Brain microvascular endothelial cell (primary cell): ENCODE results near the gene SPG11.
"Not testable (repeated sequence)": the region's sequence is repeated elsewhere in the genome, so short reads cannot be mapped to it uniquely, and the experiment has no call there.

Source experiments
- DNase-seq: peaks from one replicate; pipeline ENCODE4 v3.0.0-alpha.2; 2020
- H3K27ac ChIP-seq: fragments of 250-450 bp; sonication (Bioruptor Pico); 2 replicates; pipeline ENCODE4 v1.5.1; 2020; ENCODE audit warnings: mild to moderate bottlenecking, moderate library complexity
- H3K27me3 ChIP-seq: fragments of 250-450 bp; sonication (Bioruptor Pico); replicated peaks from 2 replicates; pipeline ENCODE4 v1.5.1; 2020; ENCODE audit warnings: mild to moderate bottlenecking
- H3K36me3 ChIP-seq: fragments of 250-450 bp; sonication (Bioruptor Pico); replicated peaks from 2 replicates; pipeline ENCODE4 v1.5.1; 2020; ENCODE audit warnings: mild to moderate bottlenecking
- H3K4me3 ChIP-seq: 2 replicates; pipeline ENCODE4 v1.5.1; 2011; ENCODE audit warnings: low read depth, mild to moderate bottlenecking, control low read depth, low read length, moderate library complexity
- in situ Hi-C: cut with HindIII; loops from 2 replicates; pipeline ENCODE4 v1.10.0; 2017; ENCODE audit warnings: low sequenced_read_pairs, low pct_ligation_motif_present
- TF ChIP-seq, protein P1 (sequence below): IDR thresholded peaks from 2 replicates; pipeline ENCODE4 v1.5.1; 2011; ENCODE audit warnings: low read depth, mild to moderate bottlenecking, moderate library complexity, low read length, control low read depth, inconsistent platforms; ENCODE audit errors: missing control alignments

Gene SPG11

GRCh38 chr15:44535092-44535491 is 128.4 kb downstream of the SPG11 start:
- TF ChIP-seq, protein P1, sequence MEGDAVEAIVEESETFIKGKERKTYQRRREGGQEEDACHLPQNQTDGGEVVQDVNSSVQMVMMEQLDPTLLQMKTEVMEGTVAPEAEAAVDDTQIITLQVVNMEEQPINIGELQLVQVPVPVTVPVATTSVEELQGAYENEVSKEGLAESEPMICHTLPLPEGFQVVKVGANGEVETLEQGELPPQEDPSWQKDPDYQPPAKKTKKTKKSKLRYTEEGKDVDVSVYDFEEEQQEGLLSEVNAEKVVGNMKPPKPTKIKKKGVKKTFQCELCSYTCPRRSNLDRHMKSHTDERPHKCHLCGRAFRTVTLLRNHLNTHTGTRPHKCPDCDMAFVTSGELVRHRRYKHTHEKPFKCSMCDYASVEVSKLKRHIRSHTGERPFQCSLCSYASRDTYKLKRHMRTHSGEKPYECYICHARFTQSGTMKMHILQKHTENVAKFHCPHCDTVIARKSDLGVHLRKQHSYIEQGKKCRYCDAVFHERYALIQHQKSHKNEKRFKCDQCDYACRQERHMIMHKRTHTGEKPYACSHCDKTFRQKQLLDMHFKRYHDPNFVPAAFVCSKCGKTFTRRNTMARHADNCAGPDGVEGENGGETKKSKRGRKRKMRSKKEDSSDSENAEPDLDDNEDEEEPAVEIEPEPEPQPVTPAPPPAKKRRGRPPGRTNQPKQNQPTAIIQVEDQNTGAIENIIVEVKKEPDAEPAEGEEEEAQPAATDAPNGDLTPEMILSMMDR, result no peak
- Histone ChIP-seq H3K4me3 (no peak overlapping the region), H3K27ac (no peak overlapping the region), H3K36me3 (no peaks in the 10 kb centered on the region), H3K27me3 (no peaks in the 10 kb centered on the region)
- in situ Hi-C loops, result no loop called here
- no peak for DNase-seq

DNA sequence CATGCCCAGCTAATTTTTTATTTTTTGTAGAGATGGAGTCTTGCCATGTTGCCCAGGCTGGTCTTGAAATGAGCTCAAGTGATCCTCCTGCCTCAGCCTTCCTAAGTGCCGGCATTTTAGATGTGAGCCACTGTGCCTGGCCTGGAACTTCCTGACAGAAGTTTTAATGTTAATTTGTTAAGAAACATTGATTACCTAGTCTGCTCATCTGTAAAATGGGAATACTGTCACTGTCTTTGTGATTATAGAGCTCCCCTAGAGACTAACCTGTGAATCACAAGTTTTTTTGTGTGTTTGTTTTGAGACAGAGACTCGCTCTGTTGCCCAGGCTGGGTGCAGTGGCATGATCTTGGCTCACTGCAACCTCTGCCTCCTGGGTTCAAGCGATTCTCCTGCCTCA is 130.8 kb downstream of the SPG11 start:
- H3K27me3 ChIP-seq, result no peaks in the 10 kb centered on the region
- no peaks in the 10 kb centered on the region for H3K36me3 ChIP-seq
- TF ChIP-seq, protein P1, result no peak
- no peak overlapping the region for H3K4me3 ChIP-seq
- in situ Hi-C loops, result no loop called here
- no peak overlapping the region for H3K27ac ChIP-seq
- DNase-seq, result no peak

- H3K27me3 ChIP-seq, H3K27ac ChIP-seq, H3K36me3 ChIP-seq, in situ Hi-C loops, H3K4me3 ChIP-seq, DNase-seq: not testable (repeated sequence)
Measured at GRCh38 chr15:44532275-44532674, 131.2 kb downstream of the SPG11 start.

GRCh38 chr15:44530653-44531052 is 132.8 kb downstream of the SPG11 start:
- TF ChIP-seq, protein P1, result no peak
- H3K4me3 ChIP-seq, result no peak overlapping the region
- no peaks in the 10 kb centered on the region for H3K27me3 ChIP-seq
- in situ Hi-C loops, result no loop called here
- no peak overlapping the region for H3K27ac ChIP-seq
- no peak for DNase-seq
- no peaks in the 10 kb centered on the region for H3K36me3 ChIP-seq

DNA sequence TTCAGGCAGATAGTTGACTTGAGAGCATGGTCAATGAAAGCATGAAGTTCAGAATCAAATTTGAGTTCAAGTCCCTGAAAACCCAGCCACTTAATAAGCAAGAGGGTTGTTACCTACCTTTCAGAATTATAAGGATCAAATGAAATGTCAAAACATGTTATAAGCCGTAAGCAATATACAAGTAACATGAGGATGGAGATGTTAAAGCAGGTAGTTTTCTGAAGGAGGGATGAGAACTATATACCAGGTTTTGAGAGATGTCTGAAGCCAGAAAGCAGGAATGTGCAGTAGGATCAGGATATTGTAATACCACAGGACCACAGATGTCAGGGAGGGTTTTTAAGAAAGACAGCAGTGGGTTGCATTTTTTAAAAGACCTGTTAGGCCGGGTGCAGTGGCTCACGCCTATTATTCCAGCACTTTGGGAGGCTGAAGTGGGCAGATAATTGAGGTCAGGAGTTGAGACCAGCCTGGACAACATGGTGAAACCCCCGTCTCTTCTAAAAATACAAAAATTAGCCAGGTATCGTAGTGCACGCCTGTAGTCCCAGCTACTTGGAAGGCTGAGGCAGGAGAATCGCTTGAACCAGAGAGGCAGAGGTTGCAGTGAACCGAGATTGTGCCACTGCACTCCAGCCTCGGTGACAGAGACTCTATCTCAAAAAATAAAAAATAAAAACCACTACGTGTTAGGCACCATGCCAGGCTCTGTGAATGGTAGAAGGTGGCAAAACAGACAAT is 133.4 kb downstream of the SPG11 start:
- DNase-seq, result no peak
- Histone ChIP-seq H3K27ac (no peak overlapping the region), H3K4me3 (no peak overlapping the region), H3K36me3 (no peaks in the 10 kb centered on the region), H3K27me3 (no peaks in the 10 kb centered on the region)
- in situ Hi-C loops, result no loop called here
- TF ChIP-seq, protein P1, result no peak

GRCh38 chr15:44527241-44527640 is 136.2 kb downstream of the SPG11 start:
- in situ Hi-C loops, result no loop called here
- no peak for DNase-seq
- TF ChIP-seq, protein P1, result no peak
- Histone ChIP-seq H3K27ac (no peak overlapping the region), H3K4me3 (no peak overlapping the region), H3K27me3 (no peaks in the 10 kb centered on the region), H3K36me3 (peaks cover 5% of the 10 kb centered on the region)
